Measurements from ENCODE around the gene CABP7.

- TF ChIP-seq CTCF (IDR thresholded peaks at IDR 0.05 in 2 of 3, conservative IDR thresholded peaks at IDR 0.05 in 1 of 3; ENCODE audit: borderline replicate concordance in 1 of 3, insufficient read depth in 1 of 3, low read depth in 2 of 3, low read length in 2 of 3) (no peak), FOSL1 (IDR thresholded peaks at IDR 0.05; ENCODE audit: low read depth) (no peak), SIN3A (IDR thresholded peaks at IDR 0.05; ENCODE audit: low read depth) (no peak), EZH2 (IDR thresholded peaks at IDR 0.05) (no peak), CEBPB (IDR thresholded peaks at IDR 0.05; ENCODE audit: low read depth) (no peak), POLR2A (IDR thresholded peaks at IDR 0.05; ENCODE audit: borderline replicate concordance, extremely low read depth, insufficient read depth, insufficient read length) (no peak), POLR2AphosphoS5 (IDR thresholded peaks at IDR 0.05; ENCODE audit: low read depth, low read length) (no peak), ZBTB33 (IDR thresholded peaks at IDR 0.05; ENCODE audit: extremely low read depth, insufficient replicate concordance, low read length) (no peak), MAX (IDR thresholded peaks at IDR 0.05) (no peak), RAD21 (IDR thresholded peaks at IDR 0.05; ENCODE audit: low read depth) (no peak), ATF3 (IDR thresholded peaks at IDR 0.05) (no peak), REST (IDR thresholded peaks at IDR 0.05; ENCODE audit: low read depth) (no peak)
Observed at GRCh38 chr22:29765905-29766631, 46.3 kb downstream of the CABP7 start.
